Measurements from ENCODE around the gene TMEM243.

TMEM243 gene

GRCh38 chr7:87159538-87159937 lies 60.0 kb downstream of the TMEM243 start:
- no peak for DNase-seq (ENCODE audit: low read depth in 1 of 2, low spot score in 1 of 2)

- DNase-seq (ENCODE audit: low read depth in 1 of 2, low spot score in 1 of 2), result no peak
Observed at GRCh38 chr7:87156709-87157108, 62.8 kb downstream of the TMEM243 start.

- no peak for DNase-seq (ENCODE audit: low read depth in 1 of 2, low spot score in 1 of 2)
Observed at GRCh38 chr7:87155788-87156187, 63.7 kb downstream of the TMEM243 start.

GRCh38 chr7:87154569-87154968 lies 65.0 kb downstream of the TMEM243 start:
- DNase-seq (ENCODE audit: low read depth in 1 of 2, low spot score in 1 of 2), result no peak

- DNase-seq (ENCODE audit: low read depth in 1 of 2, low spot score in 1 of 2), result no peak
Observed at GRCh38 chr7:87154166-87154565, 65.4 kb downstream of the TMEM243 start.

- no peak for DNase-seq (ENCODE audit: low read depth in 1 of 2, low spot score in 1 of 2)
Observed at GRCh38 chr7:87152897-87153641, 66.5 kb downstream of the TMEM243 start.

- peak; percentile 76 to 80 for DNase-seq (ENCODE audit: low read depth in 1 of 2, low spot score in 1 of 2)
Observed at GRCh38 chr7:87152112-87152896, 67.2 kb downstream of the TMEM243 start, which contains the start of gene DMTF1. TSS of gene DMTF1 (plus strand) at chr7:87152453. CDS start at chr7:87164942, 12,489 bp downstream.

GRCh38 chr7:87151729-87152111 lies 67.8 kb downstream of the TMEM243 start:
- no peak for DNase-seq (ENCODE audit: low read depth in 1 of 2, low spot score in 1 of 2)

- DNase-seq (ENCODE audit: low read depth in 1 of 2, low spot score in 1 of 2), result no peak
Observed at GRCh38 chr7:87151002-87151728, 68.4 kb downstream of the TMEM243 start.

GRCh38 chr7:87148332-87148955 lies 71.1 kb downstream of the TMEM243 start:
- no peak for DNase-seq (ENCODE audit: low read depth in 1 of 2, low spot score in 1 of 2)

GRCh38 chr7:87147500-87147899 lies 72.0 kb downstream of the TMEM243 start:
- no peak for DNase-seq (ENCODE audit: low read depth in 1 of 2, low spot score in 1 of 2)

GRCh38 chr7:87146740-87147386 lies 72.7 kb downstream of the TMEM243 start:
- DNase-seq (ENCODE audit: low read depth in 1 of 2, low spot score in 1 of 2), result no peak

Measured in activated T-helper 1 cell treated with anti-CD3 and anti-CD28 coated beads, Interleukin-2, amount 50 U/mL, for 16 hours (primary cell).